GM23248 (cell line): ENCODE data around the gene ABTB1. TPM values are rescaled to one million over a fixed set of nuclear protein-coding genes. Genes with fewer than 3 reads are reported as not detected.

Experiments used
- DNase-seq: peaks from one replicate; pipeline ENCODE4 v3.0.0-alpha.2; 2015
- H2AFZ ChIP-seq: fragments of 200-600 bp; sonication (generic); 2 replicates; pipeline ENCODE4 v1.6.1; 2016; ENCODE audit warnings: antibody characterized with exemption
- H3F3A ChIP-seq: fragments of 200-600 bp; sonication (generic); 2 replicates; pipeline ENCODE4 v1.6.1; 2016; ENCODE audit warnings: mild to moderate bottlenecking, antibody characterized with exemption, mixed run types; ENCODE audit not compliant: insufficient read depth
- H3K27ac ChIP-seq: fragments of 200-600 bp; sonication (generic); 2 replicates; pipeline ENCODE4 v1.5.1; 2016; ENCODE audit warnings: mild to moderate bottlenecking
- H3K27me3 ChIP-seq: fragments of 200-600 bp; sonication (generic); replicated peaks from 2 replicates; pipeline ENCODE4 v1.6.1; 2016; ENCODE audit warnings: mild to moderate bottlenecking; ENCODE audit not compliant: insufficient read depth
- H3K36me3 ChIP-seq: fragments of 200-600 bp; sonication (generic); 2 replicates; pipeline ENCODE4 v1.6.1; 2016; ENCODE audit warnings: low read depth, mild to moderate bottlenecking
- H3K4me1 ChIP-seq: fragments of 200-600 bp; sonication (generic); 2 replicates; pipeline ENCODE4 v1.6.1; 2016; ENCODE audit warnings: mild to moderate bottlenecking; ENCODE audit not compliant: insufficient read depth
- H3K4me2 ChIP-seq: fragments of 200-600 bp; sonication (generic); one replicate; pipeline ENCODE4 v1.6.1; 2016; ENCODE audit warnings: mild to moderate bottlenecking; ENCODE audit not compliant: unreplicated experiment
- H3K4me3 ChIP-seq: fragments of 200-600 bp; sonication (generic); 2 replicates; pipeline ENCODE4 v1.5.1; 2016; ENCODE audit warnings: mild to moderate bottlenecking
- H3K79me2 ChIP-seq: fragments of 200-600 bp; sonication (generic); 2 replicates; pipeline ENCODE4 v1.6.1; 2016; ENCODE audit warnings: mild to moderate bottlenecking; ENCODE audit not compliant: insufficient read depth
- H3K9ac ChIP-seq: fragments of 200-600 bp; sonication (generic); 2 replicates; pipeline ENCODE4 v1.6.1; 2016; ENCODE audit warnings: mild to moderate bottlenecking
- H3K9me2 ChIP-seq: fragments of 200-600 bp; sonication (generic); 2 replicates; pipeline ENCODE4 v1.6.1; 2016; ENCODE audit warnings: mixed run types, mild to moderate bottlenecking, moderate library complexity; ENCODE audit not compliant: insufficient read depth
- H3K9me3 ChIP-seq: fragments of 200-600 bp; sonication (generic); one replicate; pipeline ENCODE4 v1.6.1; 2017; ENCODE audit warnings: low read depth
- H4K20me1 ChIP-seq: fragments of 200-600 bp; sonication (generic); 2 replicates; pipeline ENCODE4 v1.6.0; 2016; ENCODE audit not compliant: insufficient read depth
- EZH2 ChIP-seq: fragments of 200-600 bp; sonication (generic); IDR thresholded peaks from 2 replicates; pipeline ENCODE4 v1.6.1; 2018; ENCODE audit warnings: antibody characterized with exemption, mild to moderate bottlenecking; ENCODE audit not compliant: insufficient read depth, poor library complexity, severe bottlenecking
- EZH2phosphoT487 ChIP-seq: fragments of 200-600 bp; sonication (generic); IDR thresholded peaks from 2 replicates; pipeline ENCODE4 v1.6.1; 2018; ENCODE audit warnings: antibody characterized with exemption, moderate library complexity, mild to moderate bottlenecking, low read depth; ENCODE audit not compliant: insufficient read depth
- WGBS, 2 experiments: methylation state at CpG; one replicate each; pipeline ENCODE4 v1.1.6; 2015 to 2017; ENCODE audit warnings: low lambda C conversion rate in 2 of 2, low coverage in 1 of 2; ENCODE audit errors: missing lambda C conversion rate in 2 of 2; 5-methylcytosine and 5-hydroxymethylcytosine counted together
- in situ Hi-C: fragments of 300-500 bp; cut with MboI; formaldehyde crosslinking; loops from 2 replicates; pipeline ENCODE4 v1.15.0; 2020
- polyA plus RNA-seq: library from polyadenylated mRNA; unstranded; fragments of >200 nt; fragmentation: Nextera tagmentation; extraction: Ambion mirVana; gene quantifications from 2 replicates; pipeline ENCODE4 v1.2.1, GENCODE V29; 2016
- total RNA-seq: library from RNA; depleted of rRNA; stranded (reverse); fragments of >200 nt; shearing (Covaris generic); gene quantifications from 2 replicates; pipeline ENCODE4 v1.2.3, GENCODE V29; 2014

Gene ABTB1
- total and polyA plus RNA-seq, 2 experiments from 2014 or later, result 7.8 to 20.9 TPM

GRCh38 chr3:127698286-127698685 is 25.5 kb downstream of the ABTB1 start:
- Histone ChIP-seq H3K9me3 (no peaks in the 10 kb centered on the region), H3K27me3 (no peaks in the 10 kb centered on the region), H3K79me2 (no peaks in the 10 kb centered on the region), H3K9ac (peak overlapping the region; percentile 68), H3F3A (peaks cover 29% of the 10 kb centered on the region), H3K4me1 (peaks cover 25% of the 10 kb centered on the region), H3K4me2 (peak overlapping the region; percentile 51), H3K27ac (peak overlapping the region; percentile 80), H3K9me2 (no peaks in the 10 kb centered on the region), H3K36me3 (no peaks in the 10 kb centered on the region), H4K20me1 (no peaks in the 10 kb centered on the region), H3K4me3 (no peak overlapping the region), H2AFZ (peak overlapping the region; percentile 71)
- TF ChIP-seq EZH2 (no peak), EZH2phosphoT487 (no peak)
- DNase-seq, result no peak
- in situ Hi-C loops, result loop anchor here (10.0 kb wide), 1 partner anchor 107 kb away; no protein-coding TSS in a partner anchor
- 67% methylated on average over 3 of the region's 3 CpGs for WGBS, 2 experiments

DNA sequence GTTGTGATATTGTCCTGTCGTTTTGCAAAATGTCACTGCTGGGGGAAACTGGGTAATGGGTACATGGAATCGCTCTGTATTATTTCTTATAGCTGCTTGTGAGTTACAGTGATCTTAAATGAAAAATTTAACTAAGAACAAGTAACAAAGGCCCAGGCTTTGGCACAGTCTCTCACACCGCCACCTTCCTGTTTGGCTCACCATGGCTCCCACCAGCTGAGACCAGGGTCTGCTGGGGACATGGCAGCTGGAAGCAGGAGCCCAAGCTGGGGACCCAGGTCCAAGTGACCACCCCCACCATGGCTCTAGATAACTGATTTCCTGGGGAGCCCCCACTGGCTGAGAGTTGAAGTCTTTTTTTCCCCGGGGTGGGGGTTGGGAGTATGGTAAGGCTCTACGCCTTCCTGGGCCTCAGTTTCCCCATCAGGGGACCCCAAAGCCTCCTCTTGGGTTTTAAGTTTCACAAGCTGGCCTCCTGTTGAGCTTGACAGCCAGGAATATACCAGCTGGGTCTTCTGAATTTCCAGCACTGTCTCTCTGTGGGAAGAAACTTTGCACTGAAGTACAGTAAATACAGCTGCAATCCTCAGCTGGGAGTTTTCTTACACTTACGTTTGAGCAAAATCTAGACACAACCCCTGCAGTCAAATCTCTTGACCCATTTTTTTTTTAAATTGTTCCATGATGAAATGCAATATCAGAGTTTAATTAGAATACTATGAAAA is 26.1 kb downstream of the ABTB1 start:
- Histone ChIP-seq H3K36me3 (no peaks in the 10 kb centered on the region), H3F3A (peaks cover 29% of the 10 kb centered on the region), H3K4me3 (no peak overlapping the region), H3K79me2 (no peaks in the 10 kb centered on the region), H3K9ac (peak overlapping the region; percentile 68; the same call in 1 of the 2 replicates), H2AFZ (0 out of 2 replicates have a peak overlapping the region, but pooled peaks have one; percentile 71), H3K9me2 (no peaks in the 10 kb centered on the region), H3K4me2 (no peak overlapping the region), H3K27me3 (no peaks in the 10 kb centered on the region), H3K27ac (peak overlapping the region; percentile 80), H3K4me1 (peaks cover 25% of the 10 kb centered on the region), H4K20me1 (no peaks in the 10 kb centered on the region), H3K9me3 (no peaks in the 10 kb centered on the region)
- in situ Hi-C loops, result loop anchor here (10.0 kb wide), 1 partner anchor 106 kb away; no protein-coding TSS in a partner anchor
- DNase-seq, result no peak
- 62 to 72% methylated on average over 6 of the region's 6 CpGs for WGBS, 2 experiments
- TF ChIP-seq EZH2 (no peak), EZH2phosphoT487 (no peak)

DNA sequence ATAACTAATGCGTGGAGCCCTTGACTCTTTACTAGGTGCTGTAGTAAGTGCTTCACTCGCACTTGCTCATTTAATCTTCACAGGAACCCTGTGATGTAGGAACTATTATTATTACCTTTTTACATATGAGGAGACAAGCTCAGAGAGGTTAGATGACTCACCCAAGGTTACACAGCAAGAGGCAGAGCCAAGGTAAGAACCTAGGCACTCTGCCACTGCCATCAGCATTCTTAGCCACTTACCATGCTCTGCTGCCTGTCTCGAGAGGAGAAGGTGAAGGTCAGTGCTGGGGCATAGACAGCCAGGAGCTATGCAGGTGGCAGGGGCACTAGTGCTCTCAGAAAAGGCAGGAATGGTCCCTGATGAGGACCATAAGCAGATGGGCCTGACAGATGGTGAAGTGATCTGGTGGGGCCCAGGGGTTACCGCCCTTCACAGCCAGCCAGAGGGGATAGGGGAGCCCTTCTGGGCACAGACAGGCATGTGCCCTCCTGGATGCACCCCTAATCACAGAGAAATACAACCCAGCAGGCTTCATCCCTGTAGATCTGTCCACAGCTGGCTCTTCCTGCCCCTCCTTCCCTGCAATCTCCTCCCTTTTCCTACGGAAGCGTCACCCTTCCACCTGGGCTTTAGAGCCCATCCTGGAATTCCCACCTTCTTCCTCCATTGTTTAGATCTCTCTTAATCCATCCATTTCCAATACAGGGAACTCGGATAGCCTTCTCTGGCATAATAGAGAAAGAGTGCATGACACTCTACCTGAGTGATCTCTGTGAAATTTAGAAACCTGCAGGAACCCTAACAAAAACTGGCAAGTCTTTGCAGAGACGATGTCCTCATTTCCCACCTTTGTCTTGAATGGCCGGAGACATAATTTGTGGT is 26.9 kb downstream of the ABTB1 start:
- in situ Hi-C loops, result loop anchor here (10.0 kb wide), 1 partner anchor 105 kb away; no protein-coding TSS in a partner anchor
- peaks cover 25% of the 10 kb centered on the region for H3K4me1 ChIP-seq

GRCh38 chr3:127700406-127700805 is 27.7 kb downstream of the ABTB1 start:
- no peak for TF ChIP-seq EZH2
- TF ChIP-seq EZH2phosphoT487, result no peak
- H3K79me2 ChIP-seq, result no peaks in the 10 kb centered on the region; the same call in 1 of the 2 replicates
- DNase-seq, result no peak
- H3K4me2 ChIP-seq, result no peak overlapping the region
- peaks cover 29% of the 10 kb centered on the region for H3F3A ChIP-seq
- no peak overlapping the region for H2AFZ ChIP-seq
- no peaks in the 10 kb centered on the region for H3K9me2 ChIP-seq
- no peaks in the 10 kb centered on the region for H3K9me3 ChIP-seq
- H3K27ac ChIP-seq, result no peak overlapping the region
- peaks cover 10% of the 10 kb centered on the region; the same call in 1 of the 2 replicates for H3K36me3 ChIP-seq
- in situ Hi-C loops, result no loop called here
- no peak overlapping the region for H3K9ac ChIP-seq
- WGBS, 2 experiments, result 68 to 83% methylated on average over 5 of the region's 5 CpGs
- no peaks in the 10 kb centered on the region for H3K27me3 ChIP-seq
- no peak overlapping the region for H3K4me3 ChIP-seq
- H4K20me1 ChIP-seq, result no peaks in the 10 kb centered on the region
- H3K4me1 ChIP-seq, result peaks cover 25% of the 10 kb centered on the region

More for the DNA sequence above, 26.9 kb downstream of the ABTB1 start:
- H3K79me2 ChIP-seq, result no peaks in the 10 kb centered on the region
- H3K4me2 ChIP-seq, result no peak overlapping the region
- no peak overlapping the region for H3K9ac ChIP-seq
- peaks cover 3% of the 10 kb centered on the region; the same call in 1 of the 2 replicates for H3K36me3 ChIP-seq
- DNase-seq, result peak; percentile 49
- TF ChIP-seq EZH2phosphoT487, result no peak
- no peak for TF ChIP-seq EZH2
- no peaks in the 10 kb centered on the region for H3K9me3 ChIP-seq
- 0 out of 2 replicates have a peak overlapping the region, but pooled peaks have one; percentile 80 for H3K27ac ChIP-seq
- H4K20me1 ChIP-seq, result no peaks in the 10 kb centered on the region
- H3K4me3 ChIP-seq, result no peak overlapping the region
- no peak overlapping the region for H2AFZ ChIP-seq
- no peaks in the 10 kb centered on the region for H3K9me2 ChIP-seq
- no peaks in the 10 kb centered on the region for H3K27me3 ChIP-seq
- WGBS, 2 experiments, result 90 to 91% methylated on average over 9 of the region's 9 CpGs
- peaks cover 29% of the 10 kb centered on the region for H3F3A ChIP-seq
